Right lobe of liver (tissue), 4 donors: Measurements from ENCODE around the gene C3orf20.

Experiments
- POLR2A ChIP-seq: fragments of 450-650 bp; IDR thresholded peaks from one replicate; pipeline ENCODE4 v1.6.1; 2017; ENCODE audit warnings: antibody characterized with exemption, mild to moderate bottlenecking
- TF ChIP-seq, protein P1 (sequence below), 4 donors: fragments of 200-600 bp in 3 of 4; fragments of 450-650 bp in 1 of 4; IDR thresholded peaks; one replicate each; pipeline versions ENCODE4 v1.5.1 to v1.8.0; 2016 to 2022; ENCODE audit warnings: antibody characterized with exemption in 4 of 4, mild to moderate bottlenecking in 2 of 4
- donor health status: DM: no; HTN: no; CAD: no.
- donor health status: DM: no; HTN: no; CAD: no.
- donor health status: DM: no; HTN: yes; CAD: no.

DNA sequence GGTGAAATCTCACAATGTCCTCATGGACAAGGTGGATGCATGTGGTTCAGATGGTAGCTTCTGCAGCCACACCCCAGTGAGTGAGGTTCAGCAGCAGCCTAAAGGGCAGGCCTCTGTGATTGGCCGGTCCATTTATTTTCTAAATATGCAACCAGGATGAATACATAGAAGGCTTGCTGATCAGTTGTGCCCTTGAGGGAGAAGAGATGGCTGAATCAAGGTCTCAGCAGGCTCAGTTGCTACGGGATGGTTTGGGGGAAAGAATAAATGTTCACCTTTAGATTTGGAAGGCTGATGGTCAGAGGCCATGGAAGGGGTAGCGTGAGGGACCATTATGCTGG, 90.1 kb downstream of the C3orf20 start:
- TF ChIP-seq, protein P1, sequence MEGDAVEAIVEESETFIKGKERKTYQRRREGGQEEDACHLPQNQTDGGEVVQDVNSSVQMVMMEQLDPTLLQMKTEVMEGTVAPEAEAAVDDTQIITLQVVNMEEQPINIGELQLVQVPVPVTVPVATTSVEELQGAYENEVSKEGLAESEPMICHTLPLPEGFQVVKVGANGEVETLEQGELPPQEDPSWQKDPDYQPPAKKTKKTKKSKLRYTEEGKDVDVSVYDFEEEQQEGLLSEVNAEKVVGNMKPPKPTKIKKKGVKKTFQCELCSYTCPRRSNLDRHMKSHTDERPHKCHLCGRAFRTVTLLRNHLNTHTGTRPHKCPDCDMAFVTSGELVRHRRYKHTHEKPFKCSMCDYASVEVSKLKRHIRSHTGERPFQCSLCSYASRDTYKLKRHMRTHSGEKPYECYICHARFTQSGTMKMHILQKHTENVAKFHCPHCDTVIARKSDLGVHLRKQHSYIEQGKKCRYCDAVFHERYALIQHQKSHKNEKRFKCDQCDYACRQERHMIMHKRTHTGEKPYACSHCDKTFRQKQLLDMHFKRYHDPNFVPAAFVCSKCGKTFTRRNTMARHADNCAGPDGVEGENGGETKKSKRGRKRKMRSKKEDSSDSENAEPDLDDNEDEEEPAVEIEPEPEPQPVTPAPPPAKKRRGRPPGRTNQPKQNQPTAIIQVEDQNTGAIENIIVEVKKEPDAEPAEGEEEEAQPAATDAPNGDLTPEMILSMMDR (IDR thresholded peaks at IDR 0.05), result no peak
- no peak for TF ChIP-seq POLR2A
